ENCODE measurements around the gene WDR46. TPM values are rescaled to one million over a fixed set of nuclear protein-coding genes. Genes with fewer than 3 reads are reported as not detected.
A peak's percentile ranks its signal among the peaks of the same experiment; 100 is the strongest.

The WDR46 gene
- total and polyA plus RNA-seq, 10 of the 15 experiments (the other 5 are each of a cell fraction or from before 2014, with no cell fraction given): 10.1 to 147 (median 86.0) TPM

- TF ChIP-seq IRF5 (IDR thresholded peaks at IDR 0.05; ENCODE audit: borderline replicate concordance): no peak
- no peak for TF ChIP-seq TBL1XR1 (IDR thresholded peaks at IDR 0.05; ENCODE audit: low read depth, low read length)
- no peak for TF ChIP-seq NBN (IDR thresholded peaks at IDR 0.05)
- no peak for TF ChIP-seq ZZZ3 (IDR thresholded peaks at IDR 0.05; ENCODE audit: control insufficient read depth, insufficient read length, low read depth)
- TF ChIP-seq ZBED1 (IDR thresholded peaks at IDR 0.05; ENCODE audit: borderline replicate concordance): no peak
- no peak for TF ChIP-seq MTA3 (IDR thresholded peaks at IDR 0.05; ENCODE audit: borderline replicate concordance, low read length)
- TF ChIP-seq WRNIP1 (IDR thresholded peaks at IDR 0.05; ENCODE audit: borderline replicate concordance, low read depth, low read length): no peak
- TF ChIP-seq ZNF687 (IDR thresholded peaks at IDR 0.05): no peak
- TF ChIP-seq CREB1 (IDR thresholded peaks at IDR 0.05; ENCODE audit: low read depth): no peak
- no peak; the same call in none of the 2 replicates for TF ChIP-seq POLR2AphosphoS5 (IDR thresholded peaks at IDR 0.05; ENCODE audit: low read length)
- 0 out of 2 replicates have a peak, but pooled peaks have one; percentile 15 for TF ChIP-seq YY1 (IDR thresholded peaks at IDR 0.05; ENCODE audit: low read depth, low read length)
- no peak for TF ChIP-seq YBX1 (IDR thresholded peaks at IDR 0.05)
- TF ChIP-seq ZBTB4 (CRISPR knock-in tag; IDR thresholded peaks at IDR 0.05): no peak
- 0 out of 2 replicates have a peak, but pooled peaks have one; percentile 69 for TF ChIP-seq HDGF (IDR thresholded peaks at IDR 0.05)
- no peak for TF ChIP-seq TAF1 (IDR thresholded peaks at IDR 0.05; ENCODE audit: borderline replicate concordance, low read depth, low read length)
- TF ChIP-seq STAT1 (conservative IDR thresholded peaks at IDR 0.05): no peak
- TF ChIP-seq KLF5 (IDR thresholded peaks at IDR 0.05; ENCODE audit: partially characterized antibody): no peak
- TF ChIP-seq IKZF2 (IDR thresholded peaks at IDR 0.05): no peak
- TF ChIP-seq RFX5 (IDR thresholded peaks at IDR 0.05; ENCODE audit: low read depth, low read length): no peak
- TF ChIP-seq RAD21 (IDR thresholded peaks at IDR 0.05; ENCODE audit: insufficient read depth, low read depth, low read length): no peak
- TF ChIP-seq ZNF274 (IDR thresholded peaks at IDR 0.05; ENCODE audit: insufficient read depth, insufficient read length): no peak
- no peak for TF ChIP-seq ETV6 (conservative IDR thresholded peaks at IDR 0.05 in 1 of 2, IDR thresholded peaks at IDR 0.05 in 1 of 2; ENCODE audit: borderline replicate concordance in 1 of 2, low read depth in 1 of 2)
Measured at GRCh38 chr6:33297956-33298772, 9.1 kb upstream of the WDR46 start (continued).

All from GM12878 (cell line).